RPMI7951 (cell line): ENCODE data around the gene LUC7L3. TPM values are rescaled to one million over a fixed set of nuclear protein-coding genes. Genes with fewer than 3 reads are reported as not detected.

ENCODE experiments used
- DNase-seq: peaks from one replicate; pipeline ENCODE4 v3.0.0-alpha.2; 2012; ENCODE audit warnings: low read depth
- total RNA-seq: library from RNA; depleted of rRNA; stranded (reverse); fragments of >200 nt; shearing (Covaris generic); gene quantifications from 2 replicates; pipeline ENCODE4 v1.2.3, GENCODE V29; 2014

Gene LUC7L3
- total RNA-seq, 1 experiment from 2014 or later = 21.7 TPM

DNA sequence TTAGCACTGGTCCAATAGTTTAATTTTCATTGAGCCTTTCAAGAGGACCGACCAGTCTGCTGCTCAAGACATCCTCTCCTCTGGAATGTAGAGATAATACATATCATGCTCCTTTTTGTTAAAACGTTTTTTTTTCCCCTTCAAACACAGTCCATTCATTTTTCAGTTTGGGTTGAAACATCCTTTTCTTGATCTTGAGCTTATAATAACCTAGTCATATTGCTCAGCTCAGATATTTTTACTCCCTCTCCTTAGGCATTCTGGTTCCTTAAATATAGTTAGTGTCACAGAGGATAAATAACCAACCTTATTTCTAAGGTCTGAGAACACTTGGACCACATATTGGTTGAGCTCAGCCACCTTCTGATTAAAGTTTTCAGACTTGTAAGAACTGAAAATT, 35.1 kb downstream of the LUC7L3 start:
- DNase-seq = no peak

DNA sequence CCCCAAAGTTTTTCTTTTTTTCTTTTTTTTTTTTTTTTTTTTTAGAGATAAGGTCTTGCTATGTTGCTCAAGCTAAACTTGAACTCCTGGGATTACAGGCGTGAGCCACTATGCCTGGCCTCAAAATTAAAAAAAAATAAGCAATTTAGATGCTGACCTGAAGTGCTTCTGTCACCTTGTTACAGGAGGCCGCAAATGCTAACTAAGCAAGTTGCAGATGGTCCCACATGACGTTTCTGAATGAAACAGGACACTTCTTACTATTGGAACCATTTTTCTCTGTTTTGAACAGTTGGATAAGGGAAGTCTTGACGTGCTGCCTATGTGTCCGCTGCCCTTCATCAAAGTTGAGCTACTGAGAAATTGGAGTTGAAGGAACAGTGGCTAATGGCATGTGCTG, 39.1 kb downstream of the LUC7L3 start:
- DNase-seq = no peak

DNA sequence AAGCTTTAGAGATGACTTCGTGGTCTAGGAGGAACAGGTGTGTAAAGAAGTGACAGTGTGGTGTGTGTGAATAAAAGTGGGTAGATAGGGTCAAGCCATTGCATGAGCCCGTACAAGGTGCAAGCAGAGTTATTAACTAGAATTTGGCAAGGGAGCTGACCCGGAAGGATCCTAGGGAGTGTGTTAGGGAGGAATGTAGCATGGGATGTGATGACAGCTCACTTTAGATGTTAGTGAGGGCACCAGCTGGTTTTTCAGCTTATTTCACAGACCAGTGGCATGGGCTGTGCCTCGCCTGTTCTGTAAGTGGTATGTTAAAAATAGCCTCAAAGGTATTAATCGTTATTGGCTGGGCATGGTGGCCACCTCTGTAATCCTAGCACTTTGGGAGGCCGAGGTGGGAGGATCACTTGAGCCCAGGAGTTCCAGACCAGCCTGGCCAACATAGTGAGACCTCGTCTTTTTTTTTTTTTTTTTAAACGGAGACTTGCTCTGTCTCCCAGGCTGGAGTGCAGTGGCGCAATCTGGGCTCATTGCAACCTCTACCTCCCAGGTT, 39.7 kb downstream of the LUC7L3 start:
- DNase-seq = no peak

DNA sequence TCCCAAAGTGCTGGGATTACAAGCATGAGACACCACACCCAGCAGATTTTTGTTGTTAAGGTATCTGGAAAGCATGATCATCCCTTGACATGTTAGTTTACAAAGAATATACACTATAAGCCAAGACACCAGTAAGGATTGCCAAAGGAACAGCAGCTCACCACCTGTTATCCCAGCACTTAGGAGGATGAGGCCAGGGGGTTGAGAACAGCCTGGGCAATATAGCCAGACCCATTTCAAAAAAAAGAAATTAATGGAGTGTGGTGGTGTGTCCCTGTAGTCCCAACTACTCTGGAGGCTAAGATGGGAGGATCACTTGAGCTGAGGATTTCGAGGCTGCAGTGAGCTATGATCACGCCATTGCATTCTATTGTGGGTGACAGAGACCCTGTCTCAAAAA, 42.8 kb downstream of the LUC7L3 start:
- DNase-seq = no peak

DNA sequence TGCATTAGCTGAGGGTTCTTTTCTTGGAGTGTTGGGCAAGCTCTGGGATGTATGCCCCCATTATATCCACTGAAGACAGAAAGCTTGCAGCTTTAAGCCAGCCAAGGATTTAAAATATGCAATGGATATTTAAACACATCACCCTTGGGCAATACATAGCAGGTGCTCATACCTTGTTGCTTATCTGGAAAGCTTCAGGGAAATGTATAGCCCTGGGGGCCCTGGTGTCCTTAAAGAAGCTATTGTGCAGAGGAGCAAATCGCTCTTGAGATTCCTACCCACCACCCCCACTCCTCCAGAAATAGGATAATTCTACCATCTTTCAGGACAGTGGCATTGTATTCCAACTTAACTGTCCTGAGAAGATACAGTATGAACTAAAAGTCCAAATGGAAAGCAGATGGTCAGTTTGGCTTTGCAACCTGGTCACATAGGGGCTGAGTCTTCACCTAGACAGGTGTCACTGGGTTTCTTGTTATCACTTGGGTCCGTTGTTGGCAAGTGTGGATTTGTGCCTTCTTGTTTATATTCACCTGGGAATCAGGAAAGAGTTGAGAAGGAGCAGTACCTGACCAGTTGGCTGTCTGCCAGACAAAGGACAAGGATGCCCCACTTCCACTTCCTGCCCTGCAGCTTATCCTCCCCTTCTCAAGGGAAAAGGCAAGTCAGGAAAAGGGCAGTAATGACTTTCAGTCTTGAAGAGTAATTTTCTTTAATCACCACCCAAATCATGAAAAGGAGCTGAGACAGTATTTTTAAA, 44.5 kb downstream of the LUC7L3 start:
- DNase-seq = no peak

DNA sequence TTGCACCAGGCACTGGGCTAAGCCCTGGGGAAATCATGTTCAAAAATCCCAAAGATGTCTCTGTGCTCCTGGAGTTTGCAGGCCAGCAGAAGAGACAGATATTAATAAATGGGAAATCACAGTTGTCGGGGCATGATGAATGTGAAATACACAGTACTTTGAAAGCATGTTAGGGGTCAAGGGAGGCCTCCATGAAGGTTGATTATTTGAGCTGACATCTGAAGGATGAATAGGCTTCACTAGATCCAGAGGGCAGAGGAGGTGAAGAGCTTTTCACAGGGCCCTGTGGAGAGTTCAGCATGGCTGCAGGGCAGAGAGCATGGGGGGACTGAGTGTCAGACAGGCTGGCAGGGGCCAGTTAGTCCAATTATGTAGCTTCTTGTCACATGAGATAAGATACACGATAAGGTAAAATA, 45.3 kb downstream of the LUC7L3 start:
- DNase-seq = no peak

DNA sequence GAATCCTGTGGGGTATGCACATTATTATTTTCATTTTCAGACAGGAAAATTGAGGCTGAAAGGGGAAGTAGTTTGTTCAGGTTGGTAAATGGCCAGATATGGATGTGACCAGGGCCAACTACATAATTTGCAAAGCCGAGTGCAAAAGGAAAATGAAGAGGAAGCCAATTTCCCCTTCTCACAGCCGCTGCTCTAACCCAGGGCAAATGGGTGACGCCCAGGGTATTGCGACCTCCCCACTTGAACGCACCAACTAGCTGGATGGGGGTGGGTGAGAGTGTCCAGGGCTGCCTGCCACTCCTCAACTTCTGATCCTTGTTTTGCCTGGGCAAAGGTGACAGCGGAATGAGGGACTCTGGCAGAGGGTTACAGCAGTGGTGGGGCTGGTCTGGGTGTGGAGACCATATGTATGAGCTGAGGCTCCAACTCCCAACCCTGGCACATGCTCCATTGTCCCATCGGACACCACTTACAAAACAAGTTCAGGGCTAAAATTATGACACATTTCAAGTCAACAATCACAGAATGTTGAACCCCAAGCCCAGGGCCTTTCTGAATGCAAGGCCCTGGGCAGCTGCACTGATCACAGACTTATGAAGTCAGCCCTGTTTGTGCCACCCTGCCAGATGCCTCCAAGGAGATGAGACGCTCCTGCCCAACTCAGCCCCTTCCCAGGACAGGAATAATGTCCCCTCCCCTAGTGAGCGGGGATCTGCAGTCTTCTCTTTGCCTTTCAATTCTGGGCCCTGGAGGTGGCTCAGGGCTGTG, 46.2 kb downstream of the LUC7L3 start:
- no peak for DNase-seq

DNA sequence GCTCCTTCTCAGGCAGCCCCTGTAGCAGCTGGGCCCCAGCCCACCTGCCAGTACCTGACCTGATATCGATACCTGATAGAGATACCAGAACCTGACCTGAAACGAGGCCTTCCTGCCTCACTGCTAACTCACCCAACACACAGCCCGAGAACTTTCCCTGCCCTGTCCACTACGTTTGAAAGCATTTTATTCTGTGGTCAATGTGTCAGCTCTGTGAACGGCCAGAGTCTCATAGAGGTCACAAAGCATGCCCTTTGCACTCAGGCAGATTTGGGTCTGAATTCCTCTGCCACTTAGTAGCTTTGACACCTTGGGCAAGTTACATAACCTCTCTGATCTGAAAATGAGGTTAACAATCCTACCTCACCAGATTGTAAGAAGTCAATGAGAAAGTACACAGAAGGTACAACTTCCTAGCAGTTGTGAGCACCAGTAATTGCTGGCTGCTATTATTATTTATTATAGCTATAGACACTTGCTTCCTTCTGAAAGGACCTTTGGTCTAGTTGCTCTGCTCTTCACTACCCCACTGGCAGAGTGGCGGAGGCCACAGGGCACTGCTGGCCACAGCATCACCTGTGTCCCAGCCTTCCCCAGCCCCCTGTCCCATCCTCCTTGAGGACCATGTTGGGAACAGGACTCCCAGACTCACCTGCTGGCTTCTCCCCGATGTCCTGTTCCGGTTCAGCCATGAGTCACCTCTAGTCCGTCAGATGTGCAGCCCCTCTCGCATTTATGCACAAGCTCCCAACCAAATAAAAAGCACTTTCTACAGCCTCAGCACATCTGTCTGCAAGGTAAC, 47.0 kb downstream of the LUC7L3 start:
- no peak for DNase-seq

DNA sequence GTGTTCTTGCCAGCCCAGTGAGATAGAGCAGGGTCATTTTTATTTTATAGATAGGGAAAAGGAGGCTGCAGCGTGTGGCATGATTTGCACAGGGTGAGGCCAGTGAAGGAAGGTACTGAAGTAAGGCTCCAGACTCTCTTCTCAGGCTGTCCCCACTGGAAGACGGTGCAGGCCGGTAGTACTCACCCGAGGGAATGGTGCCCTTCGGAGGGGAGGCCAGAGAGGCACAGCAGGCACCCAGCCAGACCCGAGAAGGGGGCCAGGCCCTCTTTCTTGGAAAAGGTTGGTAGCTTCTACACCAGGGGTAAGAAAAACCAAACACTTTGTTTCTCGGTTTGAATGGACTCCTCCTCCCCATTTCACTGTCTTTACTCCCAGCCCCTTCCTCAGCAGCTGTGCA, 47.6 kb downstream of the LUC7L3 start:
- DNase-seq = no peak

DNA sequence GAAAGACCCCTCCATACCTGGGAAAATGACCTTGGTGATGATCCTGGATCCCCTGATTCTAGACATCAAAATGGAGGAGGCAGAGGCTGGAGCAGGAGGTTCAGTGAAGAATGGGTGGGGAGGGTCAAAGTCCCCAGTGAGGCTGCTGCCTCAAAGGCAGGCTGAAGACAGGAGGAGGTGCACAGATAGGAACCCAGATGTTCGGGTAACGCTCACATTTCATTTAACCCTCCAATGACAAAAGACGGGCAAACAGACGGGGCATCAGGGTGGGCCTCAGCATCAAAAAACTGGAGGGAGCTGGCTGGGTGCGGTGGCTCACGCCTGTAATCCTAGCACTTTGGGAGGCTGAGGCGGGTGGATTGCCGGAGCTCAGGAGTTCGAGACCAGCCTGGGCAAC, 48.0 kb downstream of the LUC7L3 start, which contains the start of gene ANKRD40CL:
Gene ANKRD40CL, minus strand, starts transcription at position 73 of the 400 bp plus-strand sequence. CDS start 605 bp downstream, outside the sequence.
- DNase-seq = no peak

DNA sequence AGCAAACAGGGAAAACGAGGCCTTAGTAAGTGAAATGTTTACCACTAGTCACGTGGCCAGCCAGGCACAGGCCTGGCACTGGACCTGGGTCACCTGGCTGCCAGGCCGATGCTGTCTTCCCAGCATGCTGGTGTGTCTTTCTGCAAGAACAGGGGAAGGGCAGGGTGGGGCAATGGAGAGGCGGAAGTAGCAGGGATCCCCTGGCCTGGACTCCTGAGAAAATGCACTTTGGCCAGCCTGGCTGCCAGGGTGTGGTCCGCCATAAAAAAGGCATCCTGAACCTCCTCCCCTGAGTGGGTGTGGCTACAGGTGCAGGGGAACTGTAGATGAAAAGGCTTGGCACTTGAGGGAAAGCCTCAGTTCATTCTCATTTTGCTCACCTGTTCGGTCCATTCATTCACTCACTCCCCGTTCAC, 49.0 kb downstream of the LUC7L3 start:
- DNase-seq = no peak

DNA sequence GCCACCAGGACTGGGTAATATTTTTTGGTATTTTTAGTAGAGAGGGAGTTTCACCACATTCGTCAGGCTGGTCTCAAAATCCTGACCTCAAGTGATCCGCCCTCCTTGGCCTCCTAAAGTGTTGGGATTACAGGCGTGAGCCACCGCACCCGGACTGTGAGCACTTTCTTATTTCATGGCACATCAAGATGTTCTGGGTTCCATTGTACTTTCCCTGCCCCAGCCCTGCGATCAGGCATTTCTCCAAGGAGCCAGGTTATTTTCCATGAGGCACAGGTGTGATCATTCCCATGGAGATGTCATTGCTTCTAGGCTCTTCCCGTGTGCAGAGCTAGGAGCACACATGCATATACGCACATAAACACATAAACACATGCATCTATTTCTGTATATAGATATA, 50.5 kb downstream of the LUC7L3 start:
- no peak for DNase-seq

DNA sequence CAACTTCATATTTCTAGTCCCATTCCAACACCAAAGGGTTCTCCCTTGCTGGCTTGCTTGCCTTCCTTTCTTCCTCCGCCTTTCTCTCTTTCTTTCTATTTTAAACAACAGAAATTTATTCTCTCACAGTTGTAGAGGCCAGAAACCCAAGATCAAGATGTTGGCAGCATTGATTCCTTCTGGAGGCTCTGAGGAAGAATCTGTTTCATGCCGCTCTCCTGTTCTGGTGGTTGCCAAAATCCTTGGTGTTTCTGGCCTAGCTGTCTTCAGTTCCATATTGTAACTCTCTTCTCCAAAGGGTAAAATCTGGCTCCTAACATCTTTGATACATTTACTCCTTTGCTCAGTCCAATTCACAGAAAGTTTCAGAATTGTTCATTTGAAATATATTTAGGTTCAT, 50.9 kb downstream of the LUC7L3 start:
- no peak for DNase-seq

DNA sequence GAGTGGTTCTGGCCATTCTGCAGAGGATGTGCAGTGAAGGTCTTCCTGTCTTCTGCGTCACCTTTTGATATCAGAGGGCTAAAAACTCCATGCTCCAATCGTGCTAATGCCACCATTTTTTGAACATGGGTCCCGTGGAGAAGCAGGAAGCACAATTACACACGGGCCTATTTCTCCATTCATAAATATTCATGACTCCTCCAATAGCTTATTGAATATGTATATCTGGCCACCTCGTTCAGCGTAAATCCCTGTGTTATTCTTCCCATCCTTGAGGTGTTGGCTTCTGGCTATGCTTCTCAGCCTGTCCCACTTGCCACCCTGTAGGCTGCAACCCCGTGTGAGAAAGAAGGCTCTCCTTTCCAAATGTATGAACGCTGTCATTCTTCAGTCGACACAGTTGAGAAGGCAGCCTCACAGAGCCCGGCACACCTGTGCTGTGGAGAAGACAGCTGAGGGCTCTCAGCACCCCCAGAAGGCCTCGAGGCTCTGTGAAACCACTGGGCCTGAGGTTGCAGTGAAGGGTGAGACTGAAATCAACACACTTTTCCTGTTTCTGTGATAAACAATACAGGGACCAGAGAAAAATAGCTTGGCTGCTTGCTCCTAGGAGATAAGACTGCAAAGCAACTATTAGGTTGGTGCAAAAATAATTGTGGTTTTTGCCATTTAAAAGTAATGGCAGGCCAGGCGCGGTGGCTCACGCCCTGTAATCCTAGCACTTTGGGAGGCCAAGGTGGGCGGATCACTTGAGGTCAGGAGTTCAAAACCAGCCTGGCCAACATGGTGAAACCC, 52.8 kb downstream of the LUC7L3 start:
- DNase-seq = no peak

DNA sequence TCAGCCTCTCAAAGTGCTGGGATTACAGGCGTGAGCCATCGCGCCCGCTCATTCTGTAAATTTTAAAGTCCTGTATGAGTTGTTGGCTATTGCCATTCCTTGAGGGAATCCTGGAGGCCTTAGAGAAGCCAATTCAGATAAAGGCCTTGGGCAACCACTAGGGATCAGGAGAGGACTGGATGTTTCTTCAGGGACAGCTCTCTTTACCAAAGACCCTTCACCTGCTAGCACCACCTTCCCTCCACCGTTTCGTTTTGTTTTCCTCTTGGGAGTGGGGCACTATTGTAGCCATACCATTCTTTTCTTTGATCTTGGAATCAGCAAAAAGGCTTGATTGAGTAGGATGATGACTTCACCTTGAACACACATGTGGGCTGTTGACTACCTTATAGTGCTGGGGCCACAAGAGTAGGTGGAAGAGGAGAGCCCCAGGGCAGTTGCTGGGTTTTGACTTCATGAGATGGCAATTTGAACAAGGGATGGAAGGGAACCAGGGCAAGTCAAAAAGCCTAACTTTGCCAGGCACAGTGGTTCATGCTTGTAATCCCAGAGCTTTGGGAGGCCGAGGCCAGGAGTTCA, 54.9 kb downstream of the LUC7L3 start:
- DNase-seq = no peak

DNA sequence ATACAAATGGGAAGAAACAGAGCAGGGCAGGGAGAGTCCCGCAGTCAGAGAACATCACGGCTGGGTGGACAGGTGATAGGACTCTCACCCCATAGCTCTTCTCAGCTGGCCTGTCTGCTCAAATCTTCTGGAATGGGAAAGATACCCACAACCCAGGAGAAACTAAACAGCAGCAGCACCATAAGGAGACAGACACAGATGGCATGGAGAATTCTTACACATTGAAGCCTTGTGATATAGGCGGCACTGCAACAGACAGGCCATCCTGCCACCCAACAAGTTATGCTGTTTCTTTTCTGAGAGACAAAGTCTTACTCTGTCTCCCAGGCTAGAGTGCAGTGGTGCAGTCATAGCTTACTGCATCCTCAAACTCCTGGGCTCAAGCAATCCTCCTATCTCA, 56.5 kb downstream of the LUC7L3 start:
- DNase-seq = no peak

DNA sequence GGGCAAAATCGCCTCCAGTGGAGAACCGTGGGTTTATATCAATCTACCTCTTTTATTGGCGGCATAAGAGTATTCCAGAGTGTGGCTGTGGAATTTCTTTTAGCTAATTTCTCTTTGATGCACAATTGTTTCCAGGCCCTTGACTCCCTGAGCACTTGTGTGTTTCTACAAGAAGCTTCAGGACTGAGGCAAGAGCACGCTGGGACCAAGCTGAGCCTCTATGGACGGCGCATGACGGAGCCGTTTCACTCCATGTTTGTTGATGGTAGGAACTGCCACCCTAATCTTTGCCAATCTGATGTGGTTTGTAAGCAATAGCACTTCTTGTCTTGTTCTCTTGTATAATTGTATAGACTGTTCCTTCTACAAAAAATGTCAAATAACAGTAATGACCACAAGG, 59.1 kb downstream of the LUC7L3 start:
- DNase-seq = no peak

DNA sequence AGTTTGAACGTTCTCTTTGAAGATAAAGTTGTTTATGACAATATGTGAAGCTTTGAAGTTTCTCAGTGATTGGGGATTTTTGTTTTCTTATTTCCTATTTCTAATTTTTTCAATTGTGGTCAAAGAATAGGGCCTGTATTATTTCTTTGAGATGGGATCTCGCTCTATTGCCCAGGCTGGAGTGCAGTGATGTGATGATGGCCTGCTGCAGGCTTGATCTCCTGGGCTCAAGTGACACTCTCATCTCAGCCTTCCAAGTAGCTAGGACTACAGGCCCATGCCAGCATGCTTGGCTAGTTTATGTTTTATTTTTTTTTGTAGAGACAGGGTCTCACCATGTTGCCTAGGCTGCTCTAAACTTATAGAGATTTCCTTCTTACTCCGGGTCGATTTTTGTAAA, 59.6 kb downstream of the LUC7L3 start:
- no peak for DNase-seq

DNA sequence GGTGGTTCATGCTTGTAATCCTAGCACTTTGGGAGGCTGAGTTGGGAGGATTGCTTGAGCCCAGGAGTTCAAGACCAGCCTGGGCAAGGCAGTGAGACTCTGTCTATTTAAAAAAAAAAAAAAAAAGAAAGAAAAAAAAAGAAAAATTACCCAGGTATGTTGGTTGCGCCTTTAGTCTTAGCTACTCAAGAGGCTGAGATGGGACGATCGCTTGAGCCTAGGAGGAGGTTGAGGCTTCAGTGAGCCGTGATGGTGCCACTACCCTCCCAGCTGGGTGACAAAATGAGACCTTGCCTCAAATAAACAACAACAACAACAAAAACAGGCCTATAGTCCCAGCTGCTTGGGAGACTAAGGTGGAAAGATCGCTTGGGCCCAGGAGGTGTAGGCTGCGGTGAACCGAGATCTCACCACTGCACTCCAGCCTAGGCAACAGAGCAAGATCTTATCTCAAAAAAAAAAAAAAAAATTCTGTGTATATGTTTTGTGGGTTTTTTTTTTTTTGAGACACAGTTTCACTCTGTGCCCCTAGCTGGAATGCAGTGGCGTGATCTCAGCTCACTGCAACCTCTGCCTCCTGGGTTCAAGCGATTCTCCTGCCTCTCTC, 60.4 kb downstream of the LUC7L3 start:
- DNase-seq = no peak

DNA sequence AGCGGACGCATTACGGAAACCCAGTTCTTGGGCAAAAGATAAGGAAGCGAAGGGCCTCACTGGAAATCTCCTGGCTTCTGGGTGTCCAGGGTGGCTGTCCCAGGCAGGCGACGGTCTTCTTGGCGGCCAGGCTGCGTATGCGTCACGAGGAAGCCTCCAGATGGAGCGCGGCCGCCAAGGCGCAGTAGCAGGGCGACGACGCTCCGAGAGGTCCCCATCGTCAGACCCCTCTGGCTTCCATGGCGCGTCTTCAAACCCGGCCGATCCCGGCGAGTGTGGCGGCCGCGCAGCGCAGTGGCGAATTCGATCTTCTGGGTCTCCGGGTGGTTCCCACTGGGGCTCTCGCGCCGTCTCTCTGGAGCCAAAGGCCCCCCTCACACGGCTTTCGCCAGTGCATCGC, 61.8 kb downstream of the LUC7L3 start:
- no peak for DNase-seq
